Measurements from ENCODE around the gene KCNK15.

The KCNK15 gene

DNA sequence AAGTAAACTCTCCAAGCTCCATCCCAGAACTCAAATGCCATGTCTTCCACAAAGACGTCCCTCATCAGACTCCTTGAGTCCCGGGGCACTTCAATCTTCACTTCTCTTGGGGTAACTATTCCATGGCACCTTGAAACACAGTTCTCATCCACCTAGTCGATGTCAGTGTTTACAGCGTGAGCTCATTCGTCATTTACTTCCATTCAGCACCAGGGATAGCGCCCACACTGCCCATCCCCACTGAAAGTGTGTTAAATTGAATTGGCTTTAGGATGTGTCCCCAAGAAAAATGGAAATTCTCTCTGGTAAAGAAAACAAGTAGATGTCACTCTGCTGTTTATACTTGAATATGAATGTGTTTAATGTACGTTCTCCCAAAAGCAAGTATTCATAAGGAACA, 31.3 kb downstream of the KCNK15 start:
- Histone ChIP-seq H3K9ac (ENCODE audit: low read length) (no peak overlapping the region), H3K36me3 (ENCODE audit: insufficient read depth, low read length) (no peaks in the 10 kb centered on the region), H3K27ac (ENCODE audit: low read depth, low read length, poor library complexity, severe bottlenecking) (no peak overlapping the region), H3K79me2 (ENCODE audit: insufficient read depth, low read length) (no peaks in the 10 kb centered on the region), H3K27me3 (ENCODE audit: insufficient read depth, low read length) (no peaks in the 10 kb centered on the region), H3K4me1 (ENCODE audit: insufficient read depth, low read length, severe bottlenecking) (no peaks in the 10 kb centered on the region), H3K9me3 (ENCODE audit: low read length) (no peaks in the 10 kb centered on the region), H2AFZ (ENCODE audit: low read length) (no peak overlapping the region), H3F3A (ENCODE audit: insufficient read depth, low read length) (no peaks in the 10 kb centered on the region), H3K9me2 (ENCODE audit: low read depth, low read length) (no peaks in the 10 kb centered on the region), H3K4me2 (ENCODE audit: low read length) (no peak overlapping the region), H4K20me1 (ENCODE audit: insufficient read depth, low read length) (no peaks in the 10 kb centered on the region), H3K4me3 (ENCODE audit: low read depth, low read length, poor library complexity, severe bottlenecking) (no peak overlapping the region)
- no peak for TF ChIP-seq EZH2 (IDR thresholded peaks at IDR 0.05; ENCODE audit: borderline replicate concordance, low read length)
- TF ChIP-seq, protein P1, sequence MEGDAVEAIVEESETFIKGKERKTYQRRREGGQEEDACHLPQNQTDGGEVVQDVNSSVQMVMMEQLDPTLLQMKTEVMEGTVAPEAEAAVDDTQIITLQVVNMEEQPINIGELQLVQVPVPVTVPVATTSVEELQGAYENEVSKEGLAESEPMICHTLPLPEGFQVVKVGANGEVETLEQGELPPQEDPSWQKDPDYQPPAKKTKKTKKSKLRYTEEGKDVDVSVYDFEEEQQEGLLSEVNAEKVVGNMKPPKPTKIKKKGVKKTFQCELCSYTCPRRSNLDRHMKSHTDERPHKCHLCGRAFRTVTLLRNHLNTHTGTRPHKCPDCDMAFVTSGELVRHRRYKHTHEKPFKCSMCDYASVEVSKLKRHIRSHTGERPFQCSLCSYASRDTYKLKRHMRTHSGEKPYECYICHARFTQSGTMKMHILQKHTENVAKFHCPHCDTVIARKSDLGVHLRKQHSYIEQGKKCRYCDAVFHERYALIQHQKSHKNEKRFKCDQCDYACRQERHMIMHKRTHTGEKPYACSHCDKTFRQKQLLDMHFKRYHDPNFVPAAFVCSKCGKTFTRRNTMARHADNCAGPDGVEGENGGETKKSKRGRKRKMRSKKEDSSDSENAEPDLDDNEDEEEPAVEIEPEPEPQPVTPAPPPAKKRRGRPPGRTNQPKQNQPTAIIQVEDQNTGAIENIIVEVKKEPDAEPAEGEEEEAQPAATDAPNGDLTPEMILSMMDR (IDR thresholded peaks at IDR 0.05; ENCODE audit: low read length): no peak

DNA sequence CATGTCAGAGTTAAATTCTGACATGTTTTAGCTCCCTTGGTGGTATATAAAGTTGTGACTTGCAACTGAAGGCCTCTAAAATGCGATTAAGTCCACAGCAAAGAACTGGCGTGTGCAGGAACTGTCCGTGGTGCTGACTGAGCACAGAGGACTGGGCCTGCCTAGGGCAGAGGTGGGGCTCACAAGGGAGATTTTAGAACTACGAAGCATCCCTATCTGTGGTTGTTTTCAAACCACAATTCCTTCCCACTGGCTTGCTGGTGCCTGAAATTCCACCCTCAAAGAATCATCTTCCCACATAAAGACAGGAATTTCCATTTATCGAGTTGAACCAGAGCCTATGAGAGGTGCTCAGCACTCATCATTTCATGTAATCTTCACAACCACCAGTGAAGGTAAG, 34.6 kb downstream of the KCNK15 start:
- no peaks in the 10 kb centered on the region for H3F3A ChIP-seq (ENCODE audit: insufficient read depth, low read length)
- H3K4me1 ChIP-seq (ENCODE audit: insufficient read depth, low read length, severe bottlenecking): no peaks in the 10 kb centered on the region
- H2AFZ ChIP-seq (ENCODE audit: low read length): no peak overlapping the region
- no peaks in the 10 kb centered on the region for H3K36me3 ChIP-seq (ENCODE audit: insufficient read depth, low read length)
- no peak overlapping the region for H3K4me2 ChIP-seq (ENCODE audit: low read length)
- H4K20me1 ChIP-seq (ENCODE audit: insufficient read depth, low read length): no peaks in the 10 kb centered on the region
- no peaks in the 10 kb centered on the region for H3K9me3 ChIP-seq (ENCODE audit: low read length)
- H3K9me2 ChIP-seq (ENCODE audit: low read depth, low read length): no peaks in the 10 kb centered on the region
- H3K4me3 ChIP-seq (ENCODE audit: low read depth, low read length, poor library complexity, severe bottlenecking): no peak overlapping the region
- no peaks in the 10 kb centered on the region for H3K27me3 ChIP-seq (ENCODE audit: insufficient read depth, low read length)
- H3K9ac ChIP-seq (ENCODE audit: low read length): no peak overlapping the region
- H3K27ac ChIP-seq (ENCODE audit: low read depth, low read length, poor library complexity, severe bottlenecking): no peak overlapping the region
- H3K79me2 ChIP-seq (ENCODE audit: insufficient read depth, low read length): no peaks in the 10 kb centered on the region
- TF ChIP-seq, protein P1 (IDR thresholded peaks at IDR 0.05; ENCODE audit: low read length): no peak
- TF ChIP-seq EZH2 (IDR thresholded peaks at IDR 0.05; ENCODE audit: borderline replicate concordance, low read length): no peak

DNA sequence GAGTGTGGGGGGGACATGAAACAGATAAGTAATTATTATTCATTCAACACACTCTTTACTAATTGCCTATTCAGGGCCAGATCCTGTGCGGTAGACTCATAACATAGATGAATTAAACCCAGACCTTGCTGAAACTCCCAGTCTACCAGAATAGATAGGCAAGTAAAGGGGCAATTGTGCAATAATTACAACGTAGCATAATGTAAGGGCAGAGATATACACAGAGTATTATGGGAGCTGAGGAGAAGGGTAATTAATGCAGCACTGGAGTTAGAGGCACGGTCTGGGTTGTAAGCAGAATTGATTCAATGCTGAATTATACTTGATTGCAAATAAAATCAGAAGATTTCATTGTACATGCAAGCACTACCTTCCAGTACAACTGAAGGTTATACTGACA, 35.5 kb downstream of the KCNK15 start:
- H3K9ac ChIP-seq (ENCODE audit: low read length): no peak overlapping the region
- TF ChIP-seq, protein P1 (IDR thresholded peaks at IDR 0.05; ENCODE audit: low read length): no peak
- TF ChIP-seq EZH2 (IDR thresholded peaks at IDR 0.05; ENCODE audit: borderline replicate concordance, low read length): no peak
- no peaks in the 10 kb centered on the region for H3K27me3 ChIP-seq (ENCODE audit: insufficient read depth, low read length)
- H3K9me2 ChIP-seq (ENCODE audit: low read depth, low read length): no peaks in the 10 kb centered on the region
- H4K20me1 ChIP-seq (ENCODE audit: insufficient read depth, low read length): no peaks in the 10 kb centered on the region
- no peaks in the 10 kb centered on the region for H3K9me3 ChIP-seq (ENCODE audit: low read length)
- no peaks in the 10 kb centered on the region for H3K4me1 ChIP-seq (ENCODE audit: insufficient read depth, low read length, severe bottlenecking)
- no peak overlapping the region for H2AFZ ChIP-seq (ENCODE audit: low read length)
- H3K27ac ChIP-seq (ENCODE audit: low read depth, low read length, poor library complexity, severe bottlenecking): no peak overlapping the region
- H3F3A ChIP-seq (ENCODE audit: insufficient read depth, low read length): no peaks in the 10 kb centered on the region
- no peaks in the 10 kb centered on the region for H3K36me3 ChIP-seq (ENCODE audit: insufficient read depth, low read length)
- no peaks in the 10 kb centered on the region for H3K79me2 ChIP-seq (ENCODE audit: insufficient read depth, low read length)
- no peak overlapping the region for H3K4me3 ChIP-seq (ENCODE audit: low read depth, low read length, poor library complexity, severe bottlenecking)
- no peak overlapping the region for H3K4me2 ChIP-seq (ENCODE audit: low read length)

All from OCI-LY1 (cell line).